Keratinocyte (primary cell): ENCODE measurements around the gene HNF4A.

Experiments used
- EZH2 ChIP-seq: IDR thresholded peaks from one replicate; pipeline ENCODE4 v1.6.1; 2012; ENCODE audit warnings: inconsistent platforms, mild to moderate bottlenecking, low read length, moderate library complexity
- TF ChIP-seq, protein P1 (sequence below), 3 experiments: IDR thresholded peaks in 1 of 3; conservative IDR thresholded peaks in 1 of 3; optimal IDR thresholded peaks in 1 of 3; 2 replicates in 2 of 3; 3 replicates in 1 of 3; pipeline versions ENCODE3 to v1.5.1; 2011; ENCODE audit warnings: low read length in 3 of 3, mild to moderate bottlenecking in 3 of 3, moderate library complexity in 2 of 3, control low read depth in 1 of 3, inconsistent platforms in 1 of 3; ENCODE audit not compliant: insufficient read depth in 2 of 3; ENCODE audit errors: extremely low read depth in 1 of 3

GRCh38 chr20:44406572-44407137 is 51.2 kb downstream of the HNF4A start:
- TF ChIP-seq, protein P1, sequence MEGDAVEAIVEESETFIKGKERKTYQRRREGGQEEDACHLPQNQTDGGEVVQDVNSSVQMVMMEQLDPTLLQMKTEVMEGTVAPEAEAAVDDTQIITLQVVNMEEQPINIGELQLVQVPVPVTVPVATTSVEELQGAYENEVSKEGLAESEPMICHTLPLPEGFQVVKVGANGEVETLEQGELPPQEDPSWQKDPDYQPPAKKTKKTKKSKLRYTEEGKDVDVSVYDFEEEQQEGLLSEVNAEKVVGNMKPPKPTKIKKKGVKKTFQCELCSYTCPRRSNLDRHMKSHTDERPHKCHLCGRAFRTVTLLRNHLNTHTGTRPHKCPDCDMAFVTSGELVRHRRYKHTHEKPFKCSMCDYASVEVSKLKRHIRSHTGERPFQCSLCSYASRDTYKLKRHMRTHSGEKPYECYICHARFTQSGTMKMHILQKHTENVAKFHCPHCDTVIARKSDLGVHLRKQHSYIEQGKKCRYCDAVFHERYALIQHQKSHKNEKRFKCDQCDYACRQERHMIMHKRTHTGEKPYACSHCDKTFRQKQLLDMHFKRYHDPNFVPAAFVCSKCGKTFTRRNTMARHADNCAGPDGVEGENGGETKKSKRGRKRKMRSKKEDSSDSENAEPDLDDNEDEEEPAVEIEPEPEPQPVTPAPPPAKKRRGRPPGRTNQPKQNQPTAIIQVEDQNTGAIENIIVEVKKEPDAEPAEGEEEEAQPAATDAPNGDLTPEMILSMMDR (optimal IDR thresholded peaks at IDR 0.05 in 1 of 3, IDR thresholded peaks at IDR 0.05 in 1 of 3, conservative IDR thresholded peaks at IDR 0.05 in 1 of 3; ENCODE audit: extremely low read depth in 1 of 3, insufficient read depth in 2 of 3, low read length in 3 of 3): no peak
- TF ChIP-seq EZH2: no peak
